NCI-H128 (cell line): ENCODE measurements around the gene COMMD8.

Experiments used
- DNase-seq: peaks from one replicate; lab custom pipeline; 2025; ENCODE audit not compliant: unreplicated experiment; lab: John Stamatoyannopoulos, UW

The COMMD8 gene

DNA sequence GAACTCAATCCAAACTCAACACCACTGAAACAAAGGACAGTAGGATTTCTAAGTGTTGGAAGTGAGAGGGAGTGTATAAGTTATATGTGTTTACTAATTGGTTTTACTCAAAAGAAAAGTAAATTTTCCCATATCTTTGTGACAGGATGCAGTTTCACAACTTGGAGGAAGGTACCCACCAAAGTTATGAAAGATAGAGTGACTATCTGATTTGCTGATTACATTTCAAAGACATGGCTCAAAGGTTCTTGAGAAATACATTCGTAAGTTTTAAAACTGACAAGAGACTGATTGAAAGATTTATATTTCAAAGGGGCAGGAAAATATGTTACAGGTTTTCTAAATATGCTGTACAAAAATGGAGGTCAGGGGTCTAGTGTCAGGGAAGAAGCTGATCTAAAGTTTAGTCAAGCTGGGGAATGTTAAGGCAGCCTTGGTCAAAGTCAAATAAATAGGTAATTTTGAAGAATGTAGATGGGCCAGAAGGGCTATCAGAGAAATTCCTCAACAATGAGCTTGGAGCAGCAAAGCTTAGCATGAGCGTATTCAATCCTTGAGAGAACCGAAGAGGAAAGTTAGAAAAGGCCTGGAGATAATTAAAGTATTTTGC lies 9.7 kb upstream of the COMMD8 start:
- DNase-seq, result no peak

DNA sequence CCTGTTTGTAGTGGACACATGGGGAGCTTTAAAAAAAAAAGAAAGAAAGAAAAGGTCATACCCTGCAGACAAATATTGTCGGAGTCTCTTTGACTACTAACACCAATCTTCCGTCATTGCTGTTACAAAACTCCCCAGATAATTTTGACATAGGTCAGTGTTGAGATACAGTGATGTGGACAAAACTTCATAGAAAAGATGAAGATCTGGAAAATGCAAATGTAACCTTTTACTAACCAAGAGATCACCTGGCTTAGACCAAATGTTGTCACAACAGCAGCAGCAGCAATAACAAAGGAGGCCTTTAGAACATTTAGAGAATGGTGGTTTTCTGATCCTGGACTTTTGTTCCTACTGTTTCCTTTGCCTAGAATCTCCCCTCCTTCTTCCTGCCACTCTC lies 8.1 kb upstream of the COMMD8 start:
- DNase-seq, result no peak

DNA sequence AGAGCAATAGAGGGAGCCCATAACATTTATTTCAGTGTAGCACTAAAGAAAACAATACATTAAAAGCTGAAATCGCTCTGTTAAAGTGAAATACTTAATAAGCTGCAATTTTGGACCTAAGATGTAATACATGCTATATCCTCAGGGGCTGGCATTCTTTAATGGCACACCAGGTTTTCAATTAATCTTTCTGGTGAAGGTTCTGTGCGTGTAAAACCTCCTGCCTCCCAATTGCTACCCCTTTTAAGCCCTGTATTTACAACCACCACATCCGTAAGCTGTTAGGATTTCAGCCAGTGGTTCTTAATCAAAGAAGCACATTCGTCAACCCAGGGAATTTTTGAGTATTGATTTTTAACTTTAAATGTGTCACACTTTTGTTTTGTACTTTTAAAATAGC lies 7.6 kb upstream of the COMMD8 start:
- no peak for DNase-seq

DNA sequence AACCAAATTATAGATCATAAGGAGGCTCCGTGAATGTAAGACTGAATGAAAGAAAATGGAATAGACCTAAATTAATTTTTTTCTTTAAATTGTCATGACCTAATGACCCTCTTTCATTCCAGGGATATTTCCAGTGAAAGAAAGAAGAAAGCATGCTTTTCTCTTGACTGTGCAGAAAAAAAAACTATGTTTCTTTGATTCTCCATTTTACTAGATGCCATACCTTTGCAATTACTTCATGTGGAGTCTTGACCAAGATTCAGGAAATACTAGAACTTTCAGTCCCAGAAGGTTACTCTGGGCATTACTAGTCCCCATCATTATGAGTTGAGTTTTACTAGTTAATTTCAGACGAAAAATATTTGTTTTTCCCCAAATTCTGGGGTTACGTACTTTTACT lies 6.4 kb upstream of the COMMD8 start:
- no peak for DNase-seq

DNA sequence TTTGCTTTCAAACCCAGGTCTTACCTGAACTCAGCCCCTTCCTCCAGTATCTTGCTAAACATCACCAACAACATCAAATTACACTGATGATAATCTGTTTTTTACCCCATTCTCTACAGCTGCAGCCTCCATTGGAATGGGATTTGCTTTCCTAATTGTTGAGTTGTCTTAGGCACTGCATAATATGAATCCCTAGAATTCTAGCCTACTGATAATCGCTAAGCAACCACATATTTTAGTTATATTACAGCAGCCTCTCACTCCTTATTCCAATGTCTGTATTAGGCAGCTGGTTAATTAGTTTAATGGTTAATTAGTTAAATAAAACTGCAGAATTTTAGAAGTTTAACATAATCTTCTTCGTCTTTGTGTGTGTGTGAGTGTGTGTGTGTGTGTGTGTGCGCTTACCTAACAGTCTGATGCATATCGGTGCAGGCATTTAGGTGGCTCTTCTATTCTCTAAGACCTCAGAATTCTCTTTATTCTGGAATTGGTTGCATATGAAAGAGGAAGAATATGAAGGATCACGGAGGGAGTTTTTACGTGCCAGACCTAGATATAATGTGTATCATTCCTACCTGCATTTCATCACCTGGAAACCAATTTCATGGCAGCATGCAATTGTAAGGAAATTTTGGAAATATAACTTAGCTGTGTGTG lies 5.3 kb upstream of the COMMD8 start:
- DNase-seq, result no peak

DNA sequence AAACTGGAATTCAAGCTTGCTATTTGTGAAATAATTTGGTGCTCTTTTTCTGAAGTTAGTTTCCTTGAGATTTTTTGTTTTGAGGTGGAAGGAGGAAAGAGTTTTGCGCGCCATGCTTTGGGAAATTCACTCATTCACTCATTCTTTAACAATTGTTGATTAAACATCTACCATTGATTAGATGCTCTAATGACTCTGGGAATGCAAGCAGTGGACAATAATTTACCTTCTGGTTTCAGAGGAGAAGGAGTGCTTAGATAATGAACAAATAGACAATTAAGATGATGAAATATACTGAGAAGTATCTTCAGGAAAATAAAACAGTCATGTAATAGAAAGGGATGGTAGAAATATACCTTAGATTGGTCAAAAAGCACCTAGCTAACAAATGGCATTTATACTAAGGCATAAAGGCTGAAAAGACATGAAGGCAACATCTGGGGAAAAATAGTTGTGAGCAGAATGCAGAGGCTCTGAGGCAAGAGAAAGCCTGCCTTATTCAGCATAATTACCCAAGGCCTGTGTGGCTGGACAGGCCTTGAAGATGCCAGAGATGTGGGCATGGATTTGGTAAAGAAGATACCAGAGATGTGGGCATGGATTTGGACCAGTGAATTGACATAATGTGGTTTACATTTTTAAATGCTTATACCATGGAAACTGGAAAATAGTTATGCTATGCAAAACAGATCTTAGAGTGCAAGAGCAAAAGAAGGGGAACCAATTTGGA lies 2.7 kb upstream of the COMMD8 start:
- DNase-seq, result no peak

DNA sequence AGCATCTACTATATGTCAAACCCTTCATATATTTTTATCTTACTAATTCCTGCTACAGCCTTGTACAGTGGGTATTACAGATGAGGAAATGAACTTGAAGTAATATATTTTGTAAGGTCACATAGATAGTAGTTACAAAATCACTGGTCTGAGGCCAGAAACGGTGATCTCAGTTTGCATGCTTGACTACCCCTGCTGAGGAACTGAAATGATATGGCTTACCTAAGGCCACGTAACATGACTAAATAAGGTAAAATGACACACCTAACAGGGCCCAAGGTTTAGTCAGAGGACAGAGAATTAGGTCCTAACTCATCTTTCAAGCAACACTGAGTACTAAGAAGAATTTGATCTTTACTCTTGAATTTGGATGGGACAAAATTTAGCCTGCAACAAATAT lies 1.5 kb upstream of the COMMD8 start:
- no peak for DNase-seq

DNA sequence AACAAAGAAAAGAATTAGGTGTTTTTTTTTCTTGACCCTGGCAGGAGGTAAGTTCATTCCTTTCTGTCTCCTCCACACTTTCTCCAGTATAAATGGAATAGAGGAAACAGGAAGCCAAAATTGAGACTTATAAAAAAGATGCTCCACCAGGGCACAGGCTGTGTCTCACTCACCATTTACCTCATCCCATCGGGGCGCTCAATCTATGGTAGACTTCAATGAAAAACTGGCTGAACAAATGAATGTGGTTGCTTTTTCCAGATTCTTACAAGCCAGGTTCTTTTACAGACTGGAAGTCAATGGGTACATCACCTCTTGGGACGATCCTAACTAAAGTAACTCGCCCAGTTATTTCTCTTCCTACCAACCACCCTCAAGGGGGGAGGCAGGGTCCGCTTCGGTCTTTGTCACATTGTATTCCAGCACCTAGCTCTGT lies 685 bp downstream of the COMMD8 start:
- no peak for DNase-seq

DNA sequence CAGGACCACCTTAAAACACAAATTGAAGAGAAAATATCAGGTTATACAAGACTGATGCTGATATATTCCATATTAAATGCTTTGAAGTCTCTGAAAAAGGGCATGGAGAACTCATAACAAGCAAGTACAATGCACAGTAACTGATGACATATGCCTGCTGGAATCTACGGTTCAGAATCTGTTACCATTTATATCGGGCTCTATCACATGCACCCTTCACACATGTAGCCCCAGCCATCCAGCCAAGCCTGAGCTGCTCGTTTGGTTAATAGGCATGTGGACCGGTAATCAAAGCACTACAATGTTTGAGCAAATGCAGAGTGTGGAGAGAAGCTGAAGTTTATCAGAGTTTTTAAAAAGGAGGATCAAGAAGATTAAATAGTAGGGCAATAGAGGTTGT lies 11.8 kb downstream of the COMMD8 start:
- no peak for DNase-seq

DNA sequence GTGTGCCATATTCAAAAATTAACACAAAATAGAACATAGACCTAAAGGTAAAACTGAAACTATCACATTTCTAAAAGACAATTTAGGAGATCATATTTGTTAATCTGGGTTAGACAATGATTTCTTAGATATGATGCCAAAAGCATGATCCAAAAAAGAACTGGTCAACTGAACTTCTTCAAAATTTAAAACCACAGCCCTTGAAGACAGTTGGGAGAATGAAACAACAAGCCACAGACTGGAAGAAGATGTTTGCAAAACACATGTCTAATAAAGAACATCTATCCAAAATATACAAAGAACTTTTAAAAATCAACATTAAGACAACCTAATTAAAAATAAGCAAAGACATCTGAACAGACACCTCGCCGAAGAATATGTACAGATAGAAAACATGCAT lies 19.5 kb downstream of the COMMD8 start:
- DNase-seq, result no peak

DNA sequence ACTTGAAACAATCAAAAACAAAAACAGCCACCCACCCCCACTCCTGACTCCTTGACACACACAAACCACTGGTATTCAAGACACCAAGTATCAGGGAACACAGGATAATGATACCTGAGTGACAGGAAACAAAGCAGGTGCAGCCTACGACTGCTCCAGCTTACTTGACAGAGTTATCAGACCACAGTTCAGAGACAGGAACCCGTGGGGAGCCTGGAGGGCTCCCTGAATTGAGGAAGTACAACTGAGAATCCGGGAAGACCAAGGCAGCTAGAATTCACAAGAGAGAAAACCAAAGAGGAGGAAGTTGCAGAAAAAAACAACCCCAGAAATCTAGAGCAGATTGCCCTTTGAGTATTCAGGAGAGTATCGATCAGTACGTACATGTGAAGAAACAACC lies 20.5 kb downstream of the COMMD8 start:
- DNase-seq, result no peak

DNA sequence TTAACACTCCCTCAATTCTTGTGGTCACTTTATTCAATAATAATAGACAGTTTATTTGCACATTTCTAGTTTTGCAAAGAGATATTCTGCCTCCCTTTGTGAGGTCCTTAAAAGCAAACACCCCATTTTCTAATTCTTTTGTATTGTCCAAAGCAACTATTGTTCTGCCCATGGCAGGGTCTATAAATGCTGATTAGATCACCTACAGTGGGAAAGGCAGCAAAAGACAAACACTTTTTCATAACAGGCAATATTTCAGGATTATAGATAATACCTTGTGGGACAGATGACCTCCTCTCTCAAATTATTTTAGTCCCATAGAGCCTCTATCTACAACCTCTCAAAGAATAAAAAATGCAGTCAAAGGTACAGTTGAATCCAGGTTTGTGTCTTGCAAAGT lies 28.6 kb downstream of the COMMD8 start:
- DNase-seq, result no peak

DNA sequence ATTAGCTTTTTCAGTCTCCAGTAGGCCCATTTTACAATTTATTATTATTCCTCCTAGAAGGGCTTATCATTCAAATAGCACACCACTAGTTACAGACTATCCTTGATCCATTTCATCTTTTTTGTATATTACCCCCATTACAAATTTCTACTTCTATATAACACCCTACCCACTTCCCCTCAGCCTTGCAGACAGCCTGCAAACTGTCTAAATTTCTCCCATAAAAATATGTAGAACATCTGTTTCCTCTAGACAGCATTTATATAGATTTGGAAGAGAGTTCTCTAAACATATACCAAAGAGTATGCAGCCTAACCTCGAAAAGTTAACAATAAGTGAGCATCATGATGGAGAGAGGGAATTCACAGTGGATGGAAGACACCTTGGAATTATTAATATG lies 30.8 kb downstream of the COMMD8 start:
- DNase-seq, result no peak

DNA sequence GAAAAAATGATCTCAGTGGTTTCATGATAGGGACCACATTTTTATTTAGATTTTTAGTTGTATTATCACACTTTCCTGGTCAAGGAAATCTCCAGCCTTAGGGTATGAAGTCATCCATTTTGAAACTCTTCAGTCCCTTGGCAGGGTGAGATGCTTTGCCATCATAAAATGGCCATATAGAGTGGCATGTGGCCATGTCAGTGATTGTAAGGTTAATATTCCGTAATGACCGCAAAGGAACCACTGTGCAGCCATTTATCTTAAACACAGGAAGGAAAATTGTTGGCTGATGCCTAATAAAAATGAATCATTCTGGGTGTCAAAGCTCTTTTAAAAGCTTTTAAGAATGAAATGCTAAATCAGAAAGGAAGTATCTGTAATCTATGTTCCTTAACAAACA lies 35.6 kb downstream of the COMMD8 start:
- no peak for DNase-seq

DNA sequence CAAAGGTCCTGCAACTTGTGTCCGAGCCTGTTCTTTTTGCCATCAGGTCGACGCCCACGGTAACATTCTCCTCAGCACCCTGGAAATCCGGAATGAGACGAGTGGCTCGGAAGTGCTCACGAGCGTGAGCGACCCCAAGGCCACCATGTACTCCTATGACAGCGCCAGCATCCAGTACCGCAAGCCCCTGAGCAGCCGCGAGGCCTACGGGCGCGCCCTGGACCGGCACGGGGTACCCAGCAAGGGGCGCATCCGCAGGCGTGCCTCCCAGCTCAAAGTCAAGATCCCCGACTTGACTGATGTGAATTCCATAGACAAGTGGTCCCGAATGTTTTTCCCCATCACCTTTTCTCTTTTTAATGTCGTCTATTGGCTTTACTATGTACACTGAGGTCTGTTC lies 37.9 kb downstream of the COMMD8 start:
- no peak for DNase-seq

DNA sequence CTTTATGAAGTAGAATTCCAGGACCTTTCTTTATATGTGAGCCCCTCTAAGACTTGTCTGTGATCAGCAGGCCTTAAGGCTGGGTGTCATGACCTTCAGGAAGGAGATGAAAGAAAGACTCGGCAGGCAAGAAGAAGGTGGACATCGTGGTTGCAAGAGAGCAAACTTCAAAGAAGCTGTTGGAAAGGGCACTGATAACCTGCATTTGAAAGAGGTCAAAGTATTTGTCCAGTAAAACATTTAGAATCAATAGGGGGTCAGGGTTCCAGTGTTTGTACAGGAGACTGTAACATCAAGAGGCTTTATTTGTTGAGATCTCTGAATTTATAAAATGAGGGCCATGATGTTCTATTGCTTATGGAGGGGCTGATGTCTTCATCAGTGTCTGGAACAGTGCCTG lies 44.2 kb downstream of the COMMD8 start:
- DNase-seq, result no peak

DNA sequence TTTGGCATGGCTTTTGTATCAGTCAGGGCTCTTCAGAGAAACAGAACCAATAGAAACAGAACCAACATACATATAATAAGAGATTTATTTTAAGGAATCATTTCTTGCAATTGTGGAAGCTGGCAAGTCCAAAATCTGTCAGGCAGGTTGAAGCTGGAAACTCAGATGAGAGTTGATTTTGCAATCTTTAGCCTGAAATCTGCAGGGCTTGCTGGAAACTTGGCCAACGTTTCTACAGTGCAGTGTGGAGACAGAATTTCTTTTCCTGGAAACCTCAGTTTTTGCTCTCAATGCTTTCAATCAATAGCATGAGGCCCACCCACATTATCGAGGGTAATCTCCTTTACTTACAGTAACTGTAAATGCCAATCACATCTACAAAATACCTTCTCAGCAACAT lies 45.4 kb downstream of the COMMD8 start:
- DNase-seq, result no peak

DNA sequence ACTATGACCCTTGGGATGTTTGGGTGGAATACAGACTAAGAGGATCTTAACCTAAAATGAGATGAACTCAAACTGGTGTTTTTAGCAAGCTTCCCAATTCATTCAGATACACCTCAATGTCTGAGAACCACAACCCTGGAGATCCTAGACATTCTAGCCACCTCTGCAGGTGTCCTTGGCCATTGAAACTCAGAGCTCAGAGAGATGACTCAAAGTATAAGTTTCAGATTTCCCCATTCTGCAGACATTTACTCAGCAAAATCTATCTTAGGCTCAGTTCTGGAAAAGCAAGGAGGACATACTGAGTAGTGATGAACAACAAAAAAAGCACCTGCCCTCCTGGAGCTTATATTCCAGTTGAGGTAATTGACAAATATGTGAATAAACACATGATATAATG lies 47.8 kb downstream of the COMMD8 start:
- DNase-seq, result no peak

DNA sequence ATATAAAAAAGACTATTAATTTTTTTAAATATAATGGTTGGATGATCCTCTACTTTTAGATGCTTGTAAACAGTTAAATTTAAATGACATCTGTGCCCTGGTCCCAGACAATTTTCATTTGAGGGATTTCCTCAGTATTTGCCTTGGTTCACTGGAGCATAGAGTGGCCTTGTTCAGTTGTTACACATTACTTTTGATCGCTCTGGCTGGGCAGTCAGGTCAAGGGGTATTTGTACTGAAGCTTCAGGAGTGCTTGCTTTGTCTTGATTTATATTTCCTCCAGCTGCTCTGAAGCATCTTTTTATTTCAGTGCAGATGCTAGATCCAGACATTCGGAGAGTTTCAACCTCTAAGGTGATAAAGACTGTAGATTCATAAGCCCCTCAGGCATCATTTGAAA lies 50.0 kb downstream of the COMMD8 start:
- DNase-seq, result no peak

DNA sequence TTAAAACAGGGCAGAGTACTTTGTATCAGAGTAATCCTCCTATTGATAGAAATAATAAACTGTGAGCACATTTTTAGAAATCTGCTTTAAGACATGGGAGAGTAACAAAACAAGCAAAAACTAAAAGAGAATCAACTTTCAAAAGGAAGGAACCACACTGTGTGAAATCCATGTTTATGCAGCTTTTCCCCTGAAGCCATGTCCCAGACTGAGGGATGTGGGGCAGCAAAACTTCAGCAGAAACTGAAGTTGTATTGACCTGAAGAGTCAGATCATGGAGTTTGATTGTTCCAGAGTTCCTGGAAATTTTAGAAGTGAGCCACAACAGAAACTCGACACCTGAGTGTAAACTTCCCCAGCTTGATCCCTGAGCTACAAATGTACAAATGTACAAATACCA lies 53.2 kb downstream of the COMMD8 start:
- DNase-seq, result no peak

DNA sequence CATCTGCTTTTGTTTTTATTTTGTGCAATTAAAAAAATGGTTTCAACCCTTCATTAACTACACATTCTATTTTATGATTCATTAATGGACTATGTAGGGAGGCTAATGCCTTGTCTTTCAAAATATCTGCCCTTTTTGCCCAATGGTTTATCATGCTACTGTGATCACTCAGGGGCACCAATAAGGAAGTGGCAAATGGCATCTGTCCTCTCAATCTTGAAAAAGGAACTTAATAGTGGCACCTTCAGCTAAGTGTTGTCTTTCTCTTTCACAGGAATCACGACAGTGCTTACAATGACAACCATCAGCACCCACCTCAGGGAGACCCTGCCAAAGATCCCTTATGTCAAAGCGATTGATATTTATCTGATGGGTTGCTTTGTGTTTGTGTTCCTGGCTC lies 57.1 kb downstream of the COMMD8 start:
- DNase-seq, result no peak
